GM06990 (cell line): Measurements from ENCODE around the gene PSMA7.

Source experiments
- DNase-seq: peaks from one replicate; pipeline ENCODE4 v3.0.0-alpha.2; 2011; ENCODE audit not compliant: insufficient read length; ENCODE audit errors: extremely low read depth
- H3K27me3 ChIP-seq: replicated peaks from 2 replicates; pipeline ENCODE4 v1.6.0; 2011; ENCODE audit warnings: low read length; ENCODE audit not compliant: control insufficient read depth, insufficient read depth
- H3K36me3 ChIP-seq: 2 replicates; pipeline ENCODE4 v1.5.1; 2011; ENCODE audit warnings: low read length; ENCODE audit not compliant: control insufficient read depth, insufficient read depth
- H3K4me3 ChIP-seq: replicated peaks from 2 replicates; pipeline ENCODE4 v1.5.1; 2011; ENCODE audit warnings: low read depth, mild to moderate bottlenecking, control low read depth, low read length
- CTCF ChIP-seq: IDR thresholded peaks from 2 replicates; pipeline ENCODE4 v1.5.1; 2011; ENCODE audit warnings: low read length, control low read depth, mild to moderate bottlenecking, inconsistent platforms; ENCODE audit not compliant: insufficient read depth, poor library complexity, severe bottlenecking

PSMA7 gene

GRCh38 chr20:62163986-62164762, 21.0 kb upstream of the PSMA7 start:
- no peak for TF ChIP-seq CTCF
- Histone ChIP-seq H3K27me3 (no peaks in the 10 kb centered on the region), H3K36me3 (peaks cover 35% of the 10 kb centered on the region), H3K4me3 (no peak overlapping the region)
- DNase-seq, result no peak

- no peak for TF ChIP-seq CTCF
- peaks cover 33% of the 10 kb centered on the region for H3K36me3 ChIP-seq
Measured at GRCh38 chr20:62163485-62163865, 20.3 kb upstream of the PSMA7 start.

GRCh38 chr20:62162765-62163484, 19.7 kb upstream of the PSMA7 start:
- peaks cover 33% of the 10 kb centered on the region for H3K36me3 ChIP-seq
- no peak for TF ChIP-seq CTCF
- no peaks in the 10 kb centered on the region for H3K27me3 ChIP-seq
- no peak overlapping the region for H3K4me3 ChIP-seq
- no peak for DNase-seq

More at GRCh38 chr20:62163485-62163865, 20.3 kb upstream of the PSMA7 start:
- no peak for DNase-seq
- Histone ChIP-seq H3K4me3 (no peak overlapping the region), H3K27me3 (no peaks in the 10 kb centered on the region)

GRCh38 chr20:62161347-62161746, 18.2 kb upstream of the PSMA7 start:
- no peak for TF ChIP-seq CTCF
- no peaks in the 10 kb centered on the region for H3K27me3 ChIP-seq
- peaks cover 30% of the 10 kb centered on the region for H3K36me3 ChIP-seq
- H3K4me3 ChIP-seq, result no peak overlapping the region
- DNase-seq, result no peak

- no peak for TF ChIP-seq CTCF
Measured at GRCh38 chr20:62160876-62161275, 17.7 kb upstream of the PSMA7 start.

More at GRCh38 chr20:62160876-62161275, 17.7 kb upstream of the PSMA7 start:
- DNase-seq, result no peak
- H3K27me3 ChIP-seq, result no peaks in the 10 kb centered on the region
- H3K36me3 ChIP-seq, result peaks cover 26% of the 10 kb centered on the region
- no peak overlapping the region for H3K4me3 ChIP-seq
